Urinary bladder (tissue), 4 donors: ENCODE measurements around the gene FBH1. TPM values are rescaled to one million over a fixed set of nuclear protein-coding genes. Genes with fewer than 3 reads are reported as not detected.

ENCODE experiments used
- DNase-seq: peaks from one replicate; pipeline ENCODE4 v3.0.0-alpha.2; 2015; ENCODE audit errors: extremely low spot score
- H3K27ac ChIP-seq: one replicate; pipeline ENCODE4 v1.5.1; 2013; ENCODE audit warnings: low read depth, mild to moderate bottlenecking, moderate library complexity
- H3K36me3 ChIP-seq: one replicate; pipeline ENCODE4 v1.6.1; 2013; ENCODE audit warnings: mild to moderate bottlenecking, moderate library complexity; ENCODE audit not compliant: insufficient read depth
- H3K4me1 ChIP-seq: one replicate; pipeline ENCODE4 v1.6.1; 2013; ENCODE audit warnings: mild to moderate bottlenecking, moderate library complexity; ENCODE audit not compliant: insufficient read depth
- H3K4me3 ChIP-seq: one replicate; pipeline ENCODE4 v1.5.1; 2013; ENCODE audit warnings: low read depth, low read length
- WGBS: extraction: QIAGEN DNeasy Blood & Tissue Kit; methylation state at CpG from one replicate; pipeline ENCODE4 v1.1.7; 2013; 5-methylcytosine and 5-hydroxymethylcytosine counted together
- polyA plus RNA-seq: library from polyadenylated mRNA; stranded (reverse); fragments of 200-250 nt; gene quantifications from one replicate; pipeline ENCODE4 v1.2.3, GENCODE V29; 2013
- total RNA-seq: library from RNA; depleted of rRNA; stranded (reverse); fragments of >200 nt; gene quantifications from one replicate; pipeline ENCODE4 v1.2.3, GENCODE V29; 2014
- donor health status: healthy with polysubstance abuse.
- donor health status: healthy.

Gene FBH1
- total and polyA plus RNA-seq, 2 donors = 57.4 to 65.7 TPM

- no peak overlapping the region for H3K4me3 ChIP-seq
- H3K27ac ChIP-seq = no peak overlapping the region
- DNase-seq = no peak
- H3K36me3 ChIP-seq = no peaks in the 10 kb centered on the region
- WGBS = 84% methylated on average over 5 of the region's 5 CpGs
- no peaks in the 10 kb centered on the region for H3K4me1 ChIP-seq
Measured at GRCh38 chr10:5968037-5968680, 78.1 kb downstream of the FBH1 start.

- Histone ChIP-seq H3K4me3 (no peak overlapping the region), H3K4me1 (no peaks in the 10 kb centered on the region), H3K36me3 (no peaks in the 10 kb centered on the region), H3K27ac (no peak overlapping the region)
- DNase-seq = no peak
- 93% methylated on average over 9 of the region's 9 CpGs for WGBS
Measured at GRCh38 chr10:5968681-5969453, 78.8 kb downstream of the FBH1 start.

DNA sequence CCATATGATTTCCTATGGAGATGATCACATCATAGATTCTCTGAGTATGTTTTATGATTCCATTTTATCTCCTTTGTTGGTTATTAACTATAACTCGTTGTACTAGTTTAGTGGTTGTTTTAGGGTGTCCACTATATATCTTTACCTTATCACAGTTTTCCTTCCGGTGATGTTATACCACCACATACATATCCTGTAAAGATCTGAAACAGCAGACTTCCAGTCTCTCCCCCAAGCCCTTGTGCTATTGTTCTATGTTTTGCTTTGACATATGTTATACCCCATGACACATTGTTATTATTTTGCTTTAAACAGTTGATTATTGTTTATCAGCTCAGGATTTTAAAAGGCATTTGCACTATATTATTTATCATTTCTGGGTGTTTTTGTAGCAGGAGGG is 80.0 kb downstream of the FBH1 start:
- no peak for DNase-seq
- no peaks in the 10 kb centered on the region for H3K36me3 ChIP-seq
- no peaks in the 10 kb centered on the region for H3K4me1 ChIP-seq
- no peak overlapping the region for H3K4me3 ChIP-seq
- no peak overlapping the region for H3K27ac ChIP-seq
- 70% methylated on average over 2 of the region's 2 CpGs for WGBS

DNA sequence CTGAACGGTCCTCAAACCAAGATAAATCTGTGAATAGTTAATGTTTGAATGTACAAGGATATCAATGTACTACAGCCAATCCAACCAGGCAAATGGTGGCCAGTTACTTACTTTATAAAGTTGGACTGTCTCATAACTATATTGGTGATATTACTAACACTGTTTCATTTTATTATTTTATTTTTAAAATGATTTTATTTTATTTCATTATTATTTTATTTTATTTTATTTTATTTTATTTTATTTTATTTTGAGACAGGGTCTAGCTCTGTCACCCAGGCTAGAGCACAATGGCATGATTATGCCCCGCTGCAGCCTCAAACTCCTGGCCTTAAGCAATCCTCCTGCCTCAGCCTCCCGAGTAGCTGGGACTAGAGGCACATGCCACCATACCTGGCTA is 80.5 kb downstream of the FBH1 start:
- no peak for DNase-seq
- Histone ChIP-seq H3K27ac (no peak overlapping the region), H3K4me1 (no peaks in the 10 kb centered on the region), H3K4me3 (no peak overlapping the region), H3K36me3 (no peaks in the 10 kb centered on the region)
- WGBS = 91% methylated on average over 3 of the region's 3 CpGs

- DNase-seq = no peak
- no peaks in the 10 kb centered on the region for H3K4me1 ChIP-seq
- no peak overlapping the region for H3K27ac ChIP-seq
- WGBS = 70% methylated on average over 8 of the region's 8 CpGs
- H3K36me3 ChIP-seq = no peaks in the 10 kb centered on the region
- H3K4me3 ChIP-seq = no peak overlapping the region
Measured at GRCh38 chr10:5971315-5971832, 81.3 kb downstream of the FBH1 start.

- H3K36me3 ChIP-seq = no peaks in the 10 kb centered on the region
- H3K27ac ChIP-seq = no peak overlapping the region
- no peaks in the 10 kb centered on the region for H3K4me1 ChIP-seq
- DNase-seq = no peak
- no peak overlapping the region for H3K4me3 ChIP-seq
- WGBS = 77% methylated on average over 4 of the region's 4 CpGs
Measured at GRCh38 chr10:5971886-5972285, 81.8 kb downstream of the FBH1 start.

- 93% methylated on average over 4 of the region's 4 CpGs for WGBS
- no peak for DNase-seq
- H3K36me3 ChIP-seq = no peaks in the 10 kb centered on the region
- no peak overlapping the region for H3K4me3 ChIP-seq
- H3K4me1 ChIP-seq = no peaks in the 10 kb centered on the region
- H3K27ac ChIP-seq = no peak overlapping the region
Measured at GRCh38 chr10:5973069-5973468, 83.0 kb downstream of the FBH1 start.

DNA sequence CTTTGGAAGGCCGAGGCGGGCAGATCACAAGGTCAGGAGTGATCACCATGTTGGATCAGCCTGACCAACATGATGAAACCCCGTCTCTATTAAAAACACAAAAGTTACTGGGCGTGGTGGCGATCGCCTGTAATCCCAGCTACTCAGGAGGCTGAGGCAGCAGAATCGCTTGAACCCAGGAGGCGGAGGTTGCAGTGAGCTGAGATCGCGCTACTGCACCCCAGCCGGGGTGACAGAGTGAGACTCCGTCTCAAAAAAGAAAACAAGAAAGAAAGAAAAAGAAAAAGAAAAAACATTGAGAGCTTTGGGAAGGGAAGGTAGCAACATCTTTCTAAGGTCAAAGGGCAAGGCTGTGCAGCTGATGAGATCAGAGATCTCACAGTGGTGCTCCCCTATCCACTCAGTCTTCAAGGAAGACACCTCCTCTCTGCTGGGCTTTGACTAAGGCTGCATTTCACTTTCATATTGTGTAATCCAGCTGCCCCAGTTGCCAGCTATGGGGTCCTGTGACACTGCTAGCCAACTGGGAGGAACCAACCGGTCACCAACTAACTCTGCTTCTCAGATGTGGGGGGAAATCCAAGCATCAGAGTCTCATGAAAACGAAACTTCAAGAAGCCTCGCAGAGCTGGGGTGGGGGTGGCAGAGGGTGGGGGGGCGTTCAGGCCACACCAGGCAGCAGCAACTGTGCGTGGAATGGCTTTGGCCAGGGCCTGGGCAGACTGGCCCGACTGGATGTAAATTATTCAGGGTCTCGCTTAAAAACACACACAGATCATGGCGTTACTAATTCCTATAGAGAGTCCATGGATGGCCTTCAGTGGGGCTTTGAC is 85.8 kb downstream of the FBH1 start:
- Histone ChIP-seq H3K4me1 (no peaks in the 10 kb centered on the region), H3K4me3 (peak overlapping the region; percentile 91), H3K36me3 (no peaks in the 10 kb centered on the region), H3K27ac (peak overlapping the region; percentile 93)
- WGBS = 81% methylated on average over 20 of the region's 20 CpGs
- no peak for DNase-seq

- no peaks in the 10 kb centered on the region for H3K4me1 ChIP-seq
- no peak for DNase-seq
- peak overlapping the region; percentile 91 for H3K4me3 ChIP-seq
- H3K27ac ChIP-seq = peak overlapping the region; percentile 93
- H3K36me3 ChIP-seq = no peaks in the 10 kb centered on the region
- 2% methylated on average over 82 of the region's 82 CpGs for WGBS
Measured at GRCh38 chr10:5976512-5977470, 86.7 kb downstream of the FBH1 start.

DNA sequence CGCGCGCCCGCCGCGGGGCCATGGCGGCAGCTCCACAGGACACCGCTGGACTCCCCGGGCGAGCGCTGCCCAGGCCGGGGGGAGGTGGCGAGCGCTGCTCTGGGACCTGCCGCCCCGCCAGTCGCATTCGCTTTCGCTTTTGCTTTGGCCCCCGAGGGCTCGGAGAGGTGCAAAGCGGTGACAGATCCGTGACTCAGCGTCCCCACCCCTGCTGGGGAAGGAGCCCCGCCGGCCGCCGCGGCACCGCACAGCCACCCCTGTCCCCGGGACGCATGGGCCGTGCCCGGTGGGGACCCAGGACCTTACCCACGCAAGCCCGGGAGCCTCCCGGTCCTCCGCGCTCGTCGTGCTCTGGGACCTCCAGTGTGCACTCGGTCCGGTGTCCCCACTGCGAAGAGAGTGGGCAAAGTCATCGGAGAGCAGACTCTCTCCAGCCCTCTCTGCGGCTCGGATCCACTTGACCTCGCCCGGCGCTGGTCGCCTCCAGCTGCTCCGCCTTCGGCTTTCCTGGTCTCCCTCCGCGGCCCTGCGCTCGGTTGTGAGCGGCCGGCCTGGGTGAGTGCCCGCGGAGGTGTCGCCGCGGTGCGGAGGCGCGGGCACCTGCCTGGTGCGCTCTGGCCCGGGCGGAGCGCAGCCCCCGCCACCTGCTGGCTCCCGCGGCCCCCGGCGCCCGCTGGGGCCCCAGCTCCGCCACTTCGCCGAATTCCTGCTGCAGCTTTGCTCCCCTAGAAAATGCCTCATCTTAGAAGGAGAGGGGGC is 87.6 kb downstream of the FBH1 start, which contains the start of gene IL15RA:
IL15RA (minus strand) TSS at position 73 of the 759 bp plus-strand sequence; CDS start at position 22, 51 bp downstream.
- Histone ChIP-seq H3K4me3 (peak within 1 kb of the TSS; percentile 91), H3K36me3 (no peaks in the 10 kb centered on the region), H3K4me1 (no peaks in the 10 kb centered on the region), H3K27ac (peak within 1 kb of the TSS; percentile 93)
- under 1% methylated on average over 80 of the region's 80 CpGs for WGBS
- no peak for DNase-seq

DNA sequence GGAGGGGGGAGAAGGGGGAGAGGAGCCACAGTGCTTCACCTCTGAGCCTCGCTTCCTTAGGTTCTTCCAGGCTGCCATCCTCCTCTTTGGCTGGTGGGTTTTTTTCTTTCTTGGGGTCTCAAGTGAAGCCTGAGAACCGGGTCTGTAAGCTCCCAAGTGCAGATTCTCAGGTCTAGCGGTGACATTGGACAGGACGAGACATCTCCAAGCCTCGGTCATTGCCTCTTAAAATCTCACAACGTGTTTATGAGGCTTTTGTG is 88.1 kb downstream of the FBH1 start:
- Histone ChIP-seq H3K27ac (peak overlapping the region; percentile 93), H3K36me3 (no peaks in the 10 kb centered on the region), H3K4me1 (no peaks in the 10 kb centered on the region), H3K4me3 (peak overlapping the region; percentile 91)
- no peak for DNase-seq
- 25% methylated on average over 6 of the region's 6 CpGs for WGBS

- DNase-seq = no peak
- WGBS = 89% methylated on average over 9 of the region's 9 CpGs
- Histone ChIP-seq H3K4me3 (no peak overlapping the region), H3K4me1 (no peaks in the 10 kb centered on the region), H3K36me3 (no peaks in the 10 kb centered on the region), H3K27ac (no peak overlapping the region)
Measured at GRCh38 chr10:5981529-5981928, 91.5 kb downstream of the FBH1 start.
